ENCODE data around the gene PYCARD. TPM values are rescaled to one million over a fixed set of nuclear protein-coding genes. Genes with fewer than 3 reads are reported as not detected.

PYCARD gene
- total RNA-seq, 1 experiment from 2014 or later = 99.4 TPM

- ATAC-seq (no peak), DNase-seq (ENCODE audit: low read depth, low spot score) (no peak)
- Histone ChIP-seq H3K27ac (ENCODE audit: low read length) (no peak overlapping the region), H3K36me3 (ENCODE audit: control insufficient read depth, insufficient read depth, low read length) (no peaks in the 10 kb centered on the region), H3K27me3 (ENCODE audit: control insufficient read depth, insufficient read depth, low read length) (no peaks in the 10 kb centered on the region), H3K4me3 (ENCODE audit: low read depth in 2 of 2, low read length in 2 of 2) (no peak overlapping the region), H3K9me3 (ENCODE audit: control insufficient read depth, insufficient read depth, low read depth, low read length) (no peaks in the 10 kb centered on the region), H3K4me1 (ENCODE audit: control insufficient read depth, insufficient read depth, low read length) (peaks cover 22% of the 10 kb centered on the region)
- in situ Hi-C loops (cut with HindIII; ENCODE audit: low pct_unique_long_range_greater_than_20kb, low sequenced_read_pairs) = no loop called here
- TF ChIP-seq REST (IDR thresholded peaks at IDR 0.05; ENCODE audit: insufficient read depth in 1 of 2, low read depth in 2 of 2, low read length in 1 of 2) (no peak), TCF7L2 (IDR thresholded peaks at IDR 0.05; ENCODE audit: low read depth, low read length) (no peak), SIN3A (IDR thresholded peaks at IDR 0.05; ENCODE audit: borderline replicate concordance, insufficient read depth, low read depth, low read length) (no peak), POLR2AphosphoS5 (IDR thresholded peaks at IDR 0.05; ENCODE audit: low read depth, low read length) (no peak), CTCF (IDR thresholded peaks at IDR 0.05) (no peak)
- BruUV-seq (replicated peaks) = no TSS peak
- CTCF ChIA-PET = no interaction called here
- POLR2A ChIA-PET = no interaction called here
- intact Hi-C loops (cut with micrococcal nuclease; ENCODE audit: unreplicated experiment) = loop anchor here (5.0 to 10.0 kb wide), 2 partner anchors 60 to 127 kb away; no protein-coding TSS in a partner anchor
Measured at GRCh38 chr16:31204871-31205666, 2.5 kb upstream of the PYCARD start.

- CTCF ChIA-PET = interaction anchor here (0.5 to 1.8 kb wide), 4 partner anchors 14 to 242 kb away, joined by 3 to 6 read pairs (median 3); no protein-coding TSS in a partner anchor
- TSS peak; percentile 98 for BruUV-seq (replicated peaks)
- in situ Hi-C loops (cut with HindIII; ENCODE audit: low pct_unique_long_range_greater_than_20kb, low sequenced_read_pairs) = no loop called here
Measured at GRCh38 chr16:31201582-31202413, 762 bp downstream of the PYCARD start.

More at GRCh38 chr16:31201582-31202413, 762 bp downstream of the PYCARD start:
- DNase-seq (ENCODE audit: low read depth, low spot score) (no peak), ATAC-seq (peak; percentile 71)
- peak overlapping the region; percentile 71 for H3K27ac ChIP-seq (ENCODE audit: low read length)
- intact Hi-C loops (cut with micrococcal nuclease; ENCODE audit: unreplicated experiment) = loop anchor here (2.0 to 10.0 kb wide), 4 partner anchors 63 to 241 kb away; partner anchors contain the start of gene ZNF843
- H3K4me1 ChIP-seq (ENCODE audit: control insufficient read depth, insufficient read depth, low read length) = peaks cover 22% of the 10 kb centered on the region
- no peaks in the 10 kb centered on the region for H3K36me3 ChIP-seq (ENCODE audit: control insufficient read depth, insufficient read depth, low read length)
- POLR2A ChIA-PET = interaction anchor here (0.5 to 0.6 kb wide), 3 partner anchors 23 to 255 kb away, joined by 6 to 17 read pairs (median 9); no protein-coding TSS in a partner anchor
- no peaks in the 10 kb centered on the region for H3K9me3 ChIP-seq (ENCODE audit: control insufficient read depth, insufficient read depth, low read depth, low read length)
- H3K4me3 ChIP-seq (ENCODE audit: low read depth in 2 of 2, low read length in 2 of 2) = peak overlapping the region; percentile 51 to 69
- H3K27me3 ChIP-seq (ENCODE audit: control insufficient read depth, insufficient read depth, low read length) = no peaks in the 10 kb centered on the region
- TF ChIP-seq POLR2AphosphoS5 (IDR thresholded peaks at IDR 0.05; ENCODE audit: low read depth, low read length) = no peak; the same call in 1 of the 2 replicates
- TF ChIP-seq CTCF (IDR thresholded peaks at IDR 0.05) = no peak
- TF ChIP-seq SIN3A (IDR thresholded peaks at IDR 0.05; ENCODE audit: borderline replicate concordance, insufficient read depth, low read depth, low read length) = no peak
- TF ChIP-seq TCF7L2 (IDR thresholded peaks at IDR 0.05; ENCODE audit: low read depth, low read length) = no peak
- no peak for TF ChIP-seq REST (IDR thresholded peaks at IDR 0.05; ENCODE audit: insufficient read depth in 1 of 2, low read depth in 2 of 2, low read length in 1 of 2)

Measured in Panc1 (cell line).